Activated CD8-positive, alpha-beta T cell treated with anti-CD3 and anti-CD28 coated beads for 36 hours (primary cell): ENCODE measurements around the gene OR2J3. TPM values are rescaled to one million over a fixed set of nuclear protein-coding genes. Genes with fewer than 3 reads are reported as not detected.

Experiments
- ATAC-seq: fragments of 200-7000 bp; cut with Tn5 transposase; one replicate; pipeline ENCODE4 v1.10.0; 2021; ENCODE audit warnings: mild to moderate bottlenecking, moderate library complexity
- CTCF ChIA-PET: fragments of 350-600 bp; sonication (Branson Sonifier 250); formaldehyde crosslinking; loops from one replicate; lab custom pipeline; 2021; ENCODE audit warnings: antibody characterized with exemption; lab: Charles Lee
- POLR2A ChIA-PET: fragments of 350-600 bp; sonication (Branson Sonifier 250); formaldehyde crosslinking; loops from one replicate; lab custom pipeline; 2021; ENCODE audit warnings: antibody characterized with exemption; lab: Charles Lee
- DNase-seq: peaks from one replicate; pipeline ENCODE4 v3.0.0-alpha.2; 2020
- H3K27ac Mint-ChIP-seq: one replicate; pipeline ENCODE4 v1.8.0; 2021; ENCODE audit warnings: mild to moderate bottlenecking, mixed read lengths
- H3K27me3 Mint-ChIP-seq: one replicate; pipeline ENCODE4 v1.8.0; 2021; ENCODE audit warnings: mixed read lengths
- H3K36me3 Mint-ChIP-seq: one replicate; pipeline ENCODE4 v1.8.0; 2021; ENCODE audit warnings: low read depth, mixed read lengths
- H3K4me1 Mint-ChIP-seq: one replicate; pipeline ENCODE4 v1.8.0; 2021; ENCODE audit warnings: low read depth, mixed read lengths
- H3K4me3 Mint-ChIP-seq: one replicate; pipeline ENCODE4 v1.8.0; 2021; ENCODE audit warnings: mild to moderate bottlenecking, moderate library complexity, mixed read lengths
- H3K9me3 Mint-ChIP-seq: one replicate; pipeline ENCODE4 v1.8.0; 2021; ENCODE audit warnings: mixed read lengths
- intact Hi-C: fragments of 100-400 bp; cut with micrococcal nuclease; formaldehyde crosslinking; loops from one replicate; pipeline ENCODE4 v1.10.0; 2022
- total RNA-seq, 2 experiments: library from RNA; stranded (reverse); gene quantifications; one replicate each; pipeline ENCODE4 v1.2.3, GENCODE V29; 2021
- TF ChIP-seq, protein P1 (sequence below): fragments of 200-600 bp; IDR thresholded peaks from one replicate; pipeline ENCODE4 v1.8.0; 2022; ENCODE audit warnings: antibody characterized with exemption, mild to moderate bottlenecking

The OR2J3 gene
- total RNA-seq, 2 experiments from 2014 or later = not detected

DNA sequence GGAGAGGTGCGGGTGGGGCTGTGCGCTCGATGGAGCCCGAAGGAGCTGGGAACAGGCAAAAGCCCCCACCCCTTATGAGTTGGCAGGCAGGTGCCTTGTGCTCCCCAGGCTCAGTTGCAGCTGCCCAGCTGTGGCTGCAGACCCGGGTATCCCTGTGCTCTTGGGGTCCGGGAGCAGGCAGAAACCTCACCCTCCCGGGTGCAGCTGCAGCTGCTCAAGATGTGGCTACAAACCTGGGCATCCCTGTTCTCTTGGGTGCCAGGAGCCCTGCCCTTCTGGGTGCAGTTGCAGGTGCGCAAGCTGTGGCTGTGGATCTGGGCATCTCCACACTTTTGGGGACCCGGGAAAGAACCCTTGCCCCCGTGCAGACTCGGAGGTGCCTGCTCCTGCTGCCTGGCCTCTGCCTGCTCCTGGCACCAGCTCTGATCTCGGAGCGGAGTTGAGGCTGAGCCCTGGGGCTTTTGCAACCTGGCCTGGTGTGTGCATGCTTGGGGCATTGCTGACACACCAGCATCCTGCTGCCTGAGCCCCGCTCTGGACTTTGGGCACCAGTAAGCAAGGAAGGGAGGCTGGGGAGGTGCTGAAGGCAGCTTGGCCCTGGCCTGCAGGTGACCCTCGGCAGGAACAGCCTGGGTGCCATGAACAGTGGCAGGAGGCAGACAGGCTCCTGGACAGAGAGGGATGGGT lies 21.6 kb downstream of the OR2J3 start:
- POLR2A ChIA-PET = no interaction called here
- no peak for ATAC-seq

DNA sequence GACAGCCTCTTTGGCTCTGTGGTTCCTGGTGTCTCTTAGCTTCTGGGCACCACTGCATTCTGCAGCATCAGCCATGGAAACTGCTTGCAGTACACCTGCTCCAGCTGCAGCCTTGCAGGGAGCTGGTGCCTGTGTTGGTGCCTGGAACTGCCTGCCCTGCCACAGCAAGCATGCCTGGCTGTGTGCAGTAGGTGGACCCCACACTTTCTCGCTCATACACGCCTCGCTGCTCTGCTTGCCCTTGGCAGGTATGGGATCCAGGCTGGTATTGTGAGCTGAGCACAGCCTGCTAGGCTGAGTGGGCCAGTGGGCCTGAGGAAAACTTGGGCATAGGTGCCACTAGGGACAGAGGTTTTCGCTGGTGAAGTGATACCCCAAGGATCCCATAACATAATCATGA lies 22.8 kb downstream of the OR2J3 start:
- Mint-ChIP-seq H3K27me3 (peaks cover 29% of the 10 kb centered on the region), H3K27ac (no peak overlapping the region), H3K36me3 (no peaks in the 10 kb centered on the region), H3K9me3 (no peaks in the 10 kb centered on the region), H3K4me3 (no peak overlapping the region), H3K4me1 (no peaks in the 10 kb centered on the region)
- TF ChIP-seq, protein P1, sequence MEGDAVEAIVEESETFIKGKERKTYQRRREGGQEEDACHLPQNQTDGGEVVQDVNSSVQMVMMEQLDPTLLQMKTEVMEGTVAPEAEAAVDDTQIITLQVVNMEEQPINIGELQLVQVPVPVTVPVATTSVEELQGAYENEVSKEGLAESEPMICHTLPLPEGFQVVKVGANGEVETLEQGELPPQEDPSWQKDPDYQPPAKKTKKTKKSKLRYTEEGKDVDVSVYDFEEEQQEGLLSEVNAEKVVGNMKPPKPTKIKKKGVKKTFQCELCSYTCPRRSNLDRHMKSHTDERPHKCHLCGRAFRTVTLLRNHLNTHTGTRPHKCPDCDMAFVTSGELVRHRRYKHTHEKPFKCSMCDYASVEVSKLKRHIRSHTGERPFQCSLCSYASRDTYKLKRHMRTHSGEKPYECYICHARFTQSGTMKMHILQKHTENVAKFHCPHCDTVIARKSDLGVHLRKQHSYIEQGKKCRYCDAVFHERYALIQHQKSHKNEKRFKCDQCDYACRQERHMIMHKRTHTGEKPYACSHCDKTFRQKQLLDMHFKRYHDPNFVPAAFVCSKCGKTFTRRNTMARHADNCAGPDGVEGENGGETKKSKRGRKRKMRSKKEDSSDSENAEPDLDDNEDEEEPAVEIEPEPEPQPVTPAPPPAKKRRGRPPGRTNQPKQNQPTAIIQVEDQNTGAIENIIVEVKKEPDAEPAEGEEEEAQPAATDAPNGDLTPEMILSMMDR = no peak
- no peak for ATAC-seq
- DNase-seq = no peak
- ChIA-PET CTCF (no interaction called here), POLR2A (no interaction called here)
- intact Hi-C loops = no loop called here

More for the DNA sequence above, 21.6 kb downstream of the OR2J3 start:
- no peaks in the 10 kb centered on the region for H3K9me3 Mint-ChIP-seq
- H3K36me3 Mint-ChIP-seq = no peaks in the 10 kb centered on the region
- intact Hi-C loops = no loop called here
- no peak for DNase-seq
- no peak overlapping the region for H3K27ac Mint-ChIP-seq
- TF ChIP-seq, protein P1 = no peak
- CTCF ChIA-PET = no interaction called here
- no peak overlapping the region for H3K4me3 Mint-ChIP-seq
- H3K4me1 Mint-ChIP-seq = no peaks in the 10 kb centered on the region
- peaks cover 26% of the 10 kb centered on the region for H3K27me3 Mint-ChIP-seq

DNA sequence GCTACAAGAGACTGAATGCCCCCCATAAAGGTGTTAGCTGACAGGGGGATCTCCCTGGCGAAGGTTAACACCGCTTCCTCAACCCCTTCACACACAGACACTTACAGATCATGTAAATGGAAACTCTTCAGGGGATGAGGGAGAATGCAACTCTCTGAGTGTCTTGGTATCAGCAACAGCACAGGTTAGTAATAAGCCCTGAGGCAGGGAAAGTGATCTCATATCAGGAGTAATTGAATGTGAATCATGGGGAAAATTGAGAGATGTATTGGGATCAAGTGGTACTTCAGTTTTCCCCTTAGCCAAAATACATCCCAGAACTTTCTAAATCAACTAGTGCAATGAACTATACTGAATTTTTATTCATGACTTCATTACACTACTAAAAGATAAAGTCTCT lies 23.8 kb downstream of the OR2J3 start:
- H3K4me3 Mint-ChIP-seq = no peak overlapping the region
- ATAC-seq (no peak), DNase-seq (no peak)
- no peaks in the 10 kb centered on the region for H3K4me1 Mint-ChIP-seq
- no peaks in the 10 kb centered on the region for H3K9me3 Mint-ChIP-seq
- TF ChIP-seq, protein P1 = no peak
- CTCF ChIA-PET = no interaction called here
- intact Hi-C loops = no loop called here
- H3K27ac Mint-ChIP-seq = no peak overlapping the region
- H3K36me3 Mint-ChIP-seq = no peaks in the 10 kb centered on the region
- POLR2A ChIA-PET = no interaction called here
- H3K27me3 Mint-ChIP-seq = peaks cover 27% of the 10 kb centered on the region

DNA sequence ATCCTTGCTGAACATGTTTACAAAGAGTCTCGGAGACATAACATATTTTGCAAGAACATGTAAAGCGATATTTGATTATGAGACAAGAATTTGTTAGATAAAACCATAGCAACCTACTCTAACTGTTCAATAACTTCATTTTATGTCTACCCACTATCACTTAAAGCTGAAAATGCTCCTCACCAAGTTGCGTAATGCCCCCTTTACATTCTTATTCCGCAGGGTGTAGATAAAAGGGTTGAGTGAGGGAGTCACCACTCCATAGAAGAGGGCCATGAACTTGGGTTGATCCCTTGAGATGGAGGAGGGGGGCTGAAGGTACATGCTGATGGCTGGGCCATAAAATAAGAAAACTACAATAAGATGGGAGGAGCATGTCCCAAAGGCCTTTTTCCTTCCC lies 29.9 kb downstream of the OR2J3 start:
- CTCF ChIA-PET = no interaction called here
- peaks cover 20% of the 10 kb centered on the region for H3K27me3 Mint-ChIP-seq
- no peaks in the 10 kb centered on the region for H3K4me1 Mint-ChIP-seq
- ATAC-seq = no peak
- H3K36me3 Mint-ChIP-seq = no peaks in the 10 kb centered on the region
- H3K4me3 Mint-ChIP-seq = no peak overlapping the region
- POLR2A ChIA-PET = no interaction called here
- no peak for DNase-seq
- TF ChIP-seq, protein P1 = no peak
- H3K27ac Mint-ChIP-seq = no peak overlapping the region
- intact Hi-C loops = no loop called here
- H3K9me3 Mint-ChIP-seq = no peaks in the 10 kb centered on the region

DNA sequence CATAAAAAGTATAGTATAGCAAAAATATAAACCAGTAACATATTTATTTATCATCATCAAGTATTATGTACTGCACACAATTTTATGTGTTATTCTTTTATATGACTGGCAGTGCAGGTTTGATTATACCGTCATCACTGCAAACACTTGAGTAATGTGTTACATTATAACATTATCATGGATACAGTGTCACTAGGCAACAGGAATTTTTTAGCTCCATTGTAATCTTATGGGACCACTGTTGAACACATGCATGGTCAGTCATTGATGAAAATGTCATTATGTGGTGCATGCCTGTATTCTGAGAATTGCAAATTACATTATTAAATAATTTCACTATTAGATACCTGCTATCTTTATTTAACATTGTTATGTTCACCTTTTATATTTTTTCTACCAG lies 33.7 kb downstream of the OR2J3 start:
- TF ChIP-seq, protein P1 = no peak
- CTCF ChIA-PET = no interaction called here
- ATAC-seq = no peak
- Mint-ChIP-seq H3K4me1 (no peaks in the 10 kb centered on the region), H3K4me3 (no peak overlapping the region), H3K27me3 (peaks cover 8% of the 10 kb centered on the region), H3K9me3 (no peaks in the 10 kb centered on the region), H3K27ac (no peak overlapping the region), H3K36me3 (no peaks in the 10 kb centered on the region)
- intact Hi-C loops = no loop called here
- POLR2A ChIA-PET = no interaction called here
- DNase-seq = no peak
